SU-DHL-6 (cell line): ENCODE results near the gene TMEM170B.

ENCODE experiments used
- EZH2phosphoT487 ChIP-seq: fragments of 200-600 bp; sonication (generic), shearing (Covaris generic); conservative IDR thresholded peaks from 2 replicates; pipeline ENCODE4 v1.6.1; 2018; ENCODE audit warnings: mild to moderate bottlenecking, antibody characterized with exemption, low read length, moderate library complexity, mixed read lengths
- TF ChIP-seq, protein P1 (sequence below): fragments of 200-600 bp; sonication (generic); IDR thresholded peaks from one replicate; pipeline ENCODE4 v1.5.1; 2017; ENCODE audit warnings: antibody characterized with exemption, mild to moderate bottlenecking, low read length, moderate library complexity; ENCODE audit not compliant: insufficient read depth, poor library complexity, severe bottlenecking

DNA sequence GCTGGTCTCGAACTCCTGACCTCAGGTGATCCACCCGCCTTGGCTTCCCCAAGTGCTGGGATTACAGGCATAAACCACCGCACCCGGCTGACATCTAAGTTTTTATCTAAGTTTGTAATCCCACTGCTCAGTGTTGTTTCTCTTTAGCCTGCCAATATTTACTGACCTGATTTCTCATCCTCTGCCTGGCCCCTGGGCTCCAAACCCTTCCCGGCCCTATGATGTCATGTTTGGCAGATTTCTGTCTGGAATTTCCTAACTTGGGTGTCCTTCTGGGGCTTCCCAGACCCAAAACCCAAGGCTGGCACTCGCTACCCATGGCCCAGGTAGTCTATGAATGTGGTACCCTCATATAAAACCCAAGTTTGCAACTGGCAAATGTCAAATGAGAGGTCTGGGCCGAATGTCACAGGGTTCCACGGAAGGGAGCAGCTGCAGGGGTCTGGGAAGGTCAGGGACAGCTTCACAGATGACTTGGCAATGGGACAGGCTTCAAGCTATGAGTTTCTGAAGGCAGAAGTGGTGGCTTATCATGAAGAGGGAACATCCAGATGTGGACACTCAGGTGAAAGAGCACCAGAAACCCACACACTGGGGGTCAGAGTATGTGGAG lies 54.9 kb downstream of the TMEM170B start:
- TF ChIP-seq, protein P1, sequence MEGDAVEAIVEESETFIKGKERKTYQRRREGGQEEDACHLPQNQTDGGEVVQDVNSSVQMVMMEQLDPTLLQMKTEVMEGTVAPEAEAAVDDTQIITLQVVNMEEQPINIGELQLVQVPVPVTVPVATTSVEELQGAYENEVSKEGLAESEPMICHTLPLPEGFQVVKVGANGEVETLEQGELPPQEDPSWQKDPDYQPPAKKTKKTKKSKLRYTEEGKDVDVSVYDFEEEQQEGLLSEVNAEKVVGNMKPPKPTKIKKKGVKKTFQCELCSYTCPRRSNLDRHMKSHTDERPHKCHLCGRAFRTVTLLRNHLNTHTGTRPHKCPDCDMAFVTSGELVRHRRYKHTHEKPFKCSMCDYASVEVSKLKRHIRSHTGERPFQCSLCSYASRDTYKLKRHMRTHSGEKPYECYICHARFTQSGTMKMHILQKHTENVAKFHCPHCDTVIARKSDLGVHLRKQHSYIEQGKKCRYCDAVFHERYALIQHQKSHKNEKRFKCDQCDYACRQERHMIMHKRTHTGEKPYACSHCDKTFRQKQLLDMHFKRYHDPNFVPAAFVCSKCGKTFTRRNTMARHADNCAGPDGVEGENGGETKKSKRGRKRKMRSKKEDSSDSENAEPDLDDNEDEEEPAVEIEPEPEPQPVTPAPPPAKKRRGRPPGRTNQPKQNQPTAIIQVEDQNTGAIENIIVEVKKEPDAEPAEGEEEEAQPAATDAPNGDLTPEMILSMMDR, result no peak
- no peak for TF ChIP-seq EZH2phosphoT487
